Left ventricle myocardium inferior (tissue), 1 donor: ENCODE measurements around the gene DAPK1. TPM values are rescaled to one million over a fixed set of nuclear protein-coding genes. Genes with fewer than 3 reads are reported as not detected.

ENCODE experiments used
- DNase-seq: peaks from one replicate; pipeline ENCODE4 v3.0.0-alpha.2; 2020
- H3K27ac ChIP-seq: fragments of 200-600 bp; replicated peaks from 2 replicates; pipeline ENCODE4 v1.8.0; 2021
- H3K27me3 ChIP-seq: fragments of 200-600 bp; 2 replicates; pipeline ENCODE4 v1.8.0; 2021; ENCODE audit warnings: low read depth
- H3K36me3 ChIP-seq: fragments of 200-600 bp; 2 replicates; pipeline ENCODE4 v1.8.0; 2021
- H3K4me1 ChIP-seq: fragments of 200-600 bp; 2 replicates; pipeline ENCODE4 v1.8.0; 2021
- H3K4me3 ChIP-seq: fragments of 200-600 bp; 2 replicates; pipeline ENCODE4 v1.8.0; 2021; ENCODE audit warnings: mild to moderate bottlenecking, moderate library complexity
- H3K9me3 ChIP-seq: fragments of 200-600 bp; replicated peaks from 2 replicates; pipeline ENCODE4 v1.8.0; 2021
- intact Hi-C: fragments of 100-400 bp; cut with micrococcal nuclease; formaldehyde crosslinking; loops from one replicate; pipeline ENCODE4 v1.11.0; 2022
- total RNA-seq: library from RNA; stranded (reverse); fragmentation: NEBNext Ultra II Directional; extraction: Animal tissue kit (Norgen Biotek cat#: 25700); gene quantifications from one replicate; pipeline ENCODE4 v1.2.1, GENCODE V29; 2021
- TF ChIP-seq, protein P1 (sequence below): fragments of 200-600 bp; IDR thresholded peaks from 2 replicates; pipeline ENCODE4 v1.8.0; 2021; ENCODE audit warnings: antibody characterized with exemption, mild to moderate bottlenecking, borderline replicate concordance
- donor health status: DM: no; HTN: yes; CAD: no; lungs with severe emphysema.

Gene DAPK1
- total RNA-seq, 1 donor from 2014 or later, result 5.5 TPM

DNA sequence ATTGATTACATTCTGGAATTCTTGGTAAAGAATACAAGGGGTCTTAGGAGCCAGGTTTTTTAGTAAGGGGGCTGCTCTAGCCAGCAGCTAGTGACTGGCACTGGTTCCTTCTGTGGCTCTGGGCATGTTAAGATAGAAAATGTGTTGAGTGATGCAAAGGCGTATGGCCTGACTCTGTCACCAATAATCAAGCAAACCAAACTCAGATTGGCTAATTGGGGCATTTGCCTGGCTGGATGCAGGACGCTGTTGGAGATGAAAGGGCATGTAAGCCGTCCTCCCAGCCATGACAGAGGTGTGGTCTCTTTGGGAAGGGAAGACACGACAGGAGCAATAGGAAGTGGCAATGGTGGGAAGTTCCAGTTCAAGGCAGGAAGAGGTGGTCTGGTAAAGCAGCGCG, 140.6 kb downstream of the DAPK1 start:
- TF ChIP-seq, protein P1, sequence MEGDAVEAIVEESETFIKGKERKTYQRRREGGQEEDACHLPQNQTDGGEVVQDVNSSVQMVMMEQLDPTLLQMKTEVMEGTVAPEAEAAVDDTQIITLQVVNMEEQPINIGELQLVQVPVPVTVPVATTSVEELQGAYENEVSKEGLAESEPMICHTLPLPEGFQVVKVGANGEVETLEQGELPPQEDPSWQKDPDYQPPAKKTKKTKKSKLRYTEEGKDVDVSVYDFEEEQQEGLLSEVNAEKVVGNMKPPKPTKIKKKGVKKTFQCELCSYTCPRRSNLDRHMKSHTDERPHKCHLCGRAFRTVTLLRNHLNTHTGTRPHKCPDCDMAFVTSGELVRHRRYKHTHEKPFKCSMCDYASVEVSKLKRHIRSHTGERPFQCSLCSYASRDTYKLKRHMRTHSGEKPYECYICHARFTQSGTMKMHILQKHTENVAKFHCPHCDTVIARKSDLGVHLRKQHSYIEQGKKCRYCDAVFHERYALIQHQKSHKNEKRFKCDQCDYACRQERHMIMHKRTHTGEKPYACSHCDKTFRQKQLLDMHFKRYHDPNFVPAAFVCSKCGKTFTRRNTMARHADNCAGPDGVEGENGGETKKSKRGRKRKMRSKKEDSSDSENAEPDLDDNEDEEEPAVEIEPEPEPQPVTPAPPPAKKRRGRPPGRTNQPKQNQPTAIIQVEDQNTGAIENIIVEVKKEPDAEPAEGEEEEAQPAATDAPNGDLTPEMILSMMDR, result no peak
- intact Hi-C loops, result no loop called here
- Histone ChIP-seq H3K27me3 (no peaks in the 10 kb centered on the region), H3K4me3 (no peak overlapping the region), H3K9me3 (no peaks in the 10 kb centered on the region), H3K27ac (no peak overlapping the region), H3K4me1 (peaks cover 6% of the 10 kb centered on the region), H3K36me3 (no peaks in the 10 kb centered on the region)
- DNase-seq, result no peak

DNA sequence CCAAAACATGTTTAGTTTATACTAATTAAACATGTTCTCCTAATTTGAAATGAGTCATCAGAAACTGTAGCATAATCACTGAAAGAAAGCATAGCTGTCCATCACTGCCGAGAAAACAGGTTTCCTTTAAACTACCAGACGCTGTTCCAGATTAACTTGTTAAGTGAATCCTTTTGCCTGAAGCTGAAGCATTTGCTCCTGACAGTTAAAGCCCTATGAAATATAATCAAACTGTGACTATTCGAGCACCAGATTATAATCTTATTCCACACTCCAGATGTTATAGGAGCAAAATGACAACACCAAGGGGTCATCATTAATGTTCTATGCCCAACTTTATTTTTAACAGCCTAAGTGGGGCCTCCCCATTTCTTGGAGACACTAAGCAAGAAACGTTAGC, 142.3 kb downstream of the DAPK1 start:
- Histone ChIP-seq H3K27me3 (no peaks in the 10 kb centered on the region), H3K4me1 (peaks cover 6% of the 10 kb centered on the region), H3K4me3 (no peak overlapping the region), H3K27ac (no peak overlapping the region), H3K36me3 (no peaks in the 10 kb centered on the region), H3K9me3 (no peaks in the 10 kb centered on the region)
- DNase-seq, result no peak
- TF ChIP-seq, protein P1, result no peak
- intact Hi-C loops, result no loop called here

DNA sequence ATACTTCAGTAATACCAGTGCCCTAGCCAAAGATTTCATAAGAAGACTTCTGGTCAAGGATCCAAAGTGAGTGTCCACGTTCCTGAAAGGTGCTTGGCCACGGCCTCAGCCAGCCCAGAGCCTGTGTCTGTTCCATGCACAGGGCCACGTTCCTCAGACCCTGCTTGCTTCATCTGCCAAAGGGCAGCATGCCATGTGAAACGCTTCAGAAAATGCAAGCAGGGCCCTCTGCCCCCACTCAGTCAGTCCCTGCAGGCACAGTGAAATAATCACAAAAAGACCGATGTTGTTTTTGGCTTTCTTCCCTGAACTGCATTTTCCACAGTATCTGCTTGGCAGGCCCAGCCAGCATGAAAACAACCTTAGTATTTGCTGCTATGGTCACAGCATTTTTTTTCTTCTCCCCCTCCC, 142.7 kb downstream of the DAPK1 start:
- Histone ChIP-seq H3K27ac (no peak overlapping the region), H3K27me3 (no peaks in the 10 kb centered on the region), H3K9me3 (no peaks in the 10 kb centered on the region), H3K4me1 (peaks cover 6% of the 10 kb centered on the region), H3K4me3 (no peak overlapping the region), H3K36me3 (no peaks in the 10 kb centered on the region)
- no peak for DNase-seq
- TF ChIP-seq, protein P1, result no peak
- intact Hi-C loops, result no loop called here

GRCh38 chr9:87641067-87641466, 143.4 kb downstream of the DAPK1 start:
- intact Hi-C loops, result no loop called here
- Histone ChIP-seq H3K4me3 (no peak overlapping the region), H3K4me1 (peaks cover 6% of the 10 kb centered on the region), H3K9me3 (no peaks in the 10 kb centered on the region), H3K36me3 (no peaks in the 10 kb centered on the region), H3K27ac (no peak overlapping the region), H3K27me3 (no peaks in the 10 kb centered on the region)
- TF ChIP-seq, protein P1, result no peak
- no peak for DNase-seq

DNA sequence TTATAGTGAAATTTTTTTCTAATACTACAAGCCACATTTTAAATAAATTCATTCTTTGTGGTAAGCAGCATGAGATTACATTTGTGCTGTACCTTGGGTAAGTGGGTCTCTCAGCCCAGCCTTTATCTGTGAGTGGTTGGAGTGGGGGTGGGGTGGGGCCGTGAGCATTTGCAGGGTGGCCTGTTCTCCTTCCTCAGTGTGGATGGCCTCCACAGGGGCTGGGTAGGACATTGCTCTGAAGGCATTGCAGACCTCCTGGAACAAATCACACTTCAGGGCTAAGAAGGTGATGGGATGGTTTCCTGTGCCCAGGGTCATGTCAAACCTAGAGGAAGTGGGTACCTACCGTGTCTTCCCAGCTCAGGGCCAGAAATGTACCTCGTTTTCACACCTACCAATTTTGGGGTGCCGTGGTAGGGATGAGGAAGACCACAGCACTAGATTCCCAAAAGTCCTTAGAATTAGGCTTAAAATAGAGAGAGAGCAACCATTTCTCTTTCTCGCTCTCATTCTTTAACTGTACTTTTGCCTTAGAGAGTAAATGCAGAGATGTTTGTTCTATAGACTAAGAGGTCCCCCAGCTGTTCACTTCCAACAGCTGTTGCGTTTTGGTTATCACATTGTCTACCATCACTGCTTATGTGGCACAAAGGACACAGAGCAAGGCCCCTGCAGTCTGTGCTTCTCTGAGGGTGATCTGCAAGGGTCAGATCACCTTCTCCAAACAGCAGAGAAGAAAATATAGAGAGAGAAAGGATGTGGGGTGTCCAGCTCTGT, 144.9 kb downstream of the DAPK1 start:
- TF ChIP-seq, protein P1, result no peak
- intact Hi-C loops, result no loop called here
- H3K4me1 ChIP-seq, result peaks cover 6% of the 10 kb centered on the region

More for the DNA sequence above, 144.9 kb downstream of the DAPK1 start:
- H3K4me3 ChIP-seq, result no peak overlapping the region
- no peaks in the 10 kb centered on the region for H3K36me3 ChIP-seq
- H3K27me3 ChIP-seq, result no peaks in the 10 kb centered on the region
- H3K27ac ChIP-seq, result no peak overlapping the region
- DNase-seq, result no peak
- no peaks in the 10 kb centered on the region for H3K9me3 ChIP-seq
